HG03571 (cell line): ENCODE measurements around the gene GALC.
"Not testable (repeated sequence)": the region's sequence is repeated elsewhere in the genome, so short reads cannot be mapped to it uniquely, and the experiment has no call there.

ENCODE experiments used
- ATAC-seq: cut with Tn5 transposase; IDR thresholded peaks from one replicate; pipeline ENCODE4 v1.9.1; 2021; ENCODE audit not compliant: unreplicated experiment

GALC gene

GRCh38 chr14:87992718-87993628 is at the start of gene GALC:
Gene GALC (minus strand): TSS chr14:87993182. CDS start chr14:87993164, 18 bp downstream.
- peak; percentile 89 for ATAC-seq

GRCh38 chr14:88040146-88040545 is 47.2 kb upstream of the GALC start:
- ATAC-seq = no peak

- no peak for ATAC-seq
These were observed 46.2 kb upstream of the GALC start for GRCh38 chr14:88039197-88039596.

DNA sequence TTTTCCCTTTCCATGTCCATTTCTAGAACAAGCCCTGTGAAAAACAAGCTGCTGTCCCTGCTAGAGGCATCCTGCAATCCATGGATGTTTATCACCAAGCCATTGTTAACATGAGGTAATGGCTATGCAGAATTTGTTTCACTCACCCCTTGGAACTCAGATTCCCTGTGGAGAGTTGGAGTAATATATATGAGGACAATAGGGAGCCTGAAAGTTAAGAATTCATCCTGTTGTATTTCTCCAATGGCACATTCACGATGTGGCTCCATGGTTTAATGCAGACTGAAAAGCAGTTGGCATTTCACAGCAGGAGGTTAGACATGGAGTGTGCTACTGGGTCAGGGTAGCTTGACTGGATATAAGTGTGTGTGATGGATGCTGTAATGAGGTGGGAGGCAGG is 44.3 kb upstream of the GALC start:
- no peak for ATAC-seq

- ATAC-seq = no peak
These were observed 43.4 kb upstream of the GALC start for GRCh38 chr14:88036422-88036821.

- ATAC-seq = no peak
These were observed 41.1 kb upstream of the GALC start for GRCh38 chr14:88034076-88034475.

DNA sequence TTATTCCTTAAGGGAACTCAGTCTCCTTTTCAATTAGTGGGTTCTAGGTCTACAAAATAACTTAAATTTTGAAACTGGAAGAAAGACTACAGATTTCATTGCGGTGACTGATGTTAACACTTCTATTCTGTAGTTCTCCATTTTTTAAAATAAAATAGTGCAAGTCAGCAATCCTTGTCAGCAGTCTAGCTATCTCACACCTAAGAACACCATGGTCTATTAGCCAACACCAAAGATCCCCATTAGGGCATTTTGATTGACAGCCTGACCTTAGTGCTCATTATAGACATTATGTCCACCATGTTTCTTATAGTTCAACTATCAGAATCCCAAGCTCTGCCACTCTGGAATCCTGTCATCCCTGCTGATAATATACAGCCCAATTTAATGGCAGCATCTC is 39.4 kb upstream of the GALC start:
- ATAC-seq = no peak

DNA sequence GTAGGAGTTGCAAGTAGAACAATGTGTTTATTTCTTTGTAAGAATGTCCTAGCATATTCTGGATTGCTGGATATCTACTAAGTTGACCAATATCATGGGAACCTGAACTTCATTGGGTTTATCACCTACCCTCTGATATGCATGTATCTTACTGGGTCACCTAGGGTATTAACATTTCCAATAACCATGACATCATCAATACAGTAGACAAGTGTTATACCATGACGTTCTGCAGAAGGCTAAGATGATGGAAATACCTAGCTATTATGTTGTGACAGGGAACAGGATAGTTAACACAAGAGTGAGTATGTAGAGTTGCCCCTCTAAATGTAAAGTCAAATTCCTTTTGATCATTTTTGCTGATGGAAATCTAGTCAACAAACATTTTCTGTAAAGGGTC is 37.9 kb upstream of the GALC start:
- no peak for ATAC-seq

- no peak for ATAC-seq
These were observed 37.1 kb upstream of the GALC start for GRCh38 chr14:88030079-88030478.

- ATAC-seq = no peak
These were observed 36.5 kb upstream of the GALC start for GRCh38 chr14:88029500-88029899.

DNA sequence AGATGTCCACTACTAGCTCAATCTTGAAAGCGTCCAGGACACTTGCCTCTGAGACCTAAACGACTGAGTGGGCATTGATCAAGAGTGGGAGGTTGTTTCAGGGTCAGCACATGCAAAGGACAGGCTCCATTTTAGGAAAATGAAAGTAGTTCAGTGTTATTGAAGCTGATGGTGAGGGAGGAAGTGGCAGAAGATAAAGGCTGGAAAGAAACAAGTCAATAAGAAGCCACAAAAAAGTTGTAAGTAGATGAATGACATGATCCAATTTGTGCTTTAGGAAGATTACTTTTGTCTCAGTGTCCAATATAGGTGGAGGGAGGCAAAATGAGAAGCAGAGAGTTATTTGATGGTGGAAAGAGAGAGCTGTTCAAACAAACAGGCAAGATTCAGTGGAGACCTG is 33.9 kb upstream of the GALC start:
- no peak for ATAC-seq

DNA sequence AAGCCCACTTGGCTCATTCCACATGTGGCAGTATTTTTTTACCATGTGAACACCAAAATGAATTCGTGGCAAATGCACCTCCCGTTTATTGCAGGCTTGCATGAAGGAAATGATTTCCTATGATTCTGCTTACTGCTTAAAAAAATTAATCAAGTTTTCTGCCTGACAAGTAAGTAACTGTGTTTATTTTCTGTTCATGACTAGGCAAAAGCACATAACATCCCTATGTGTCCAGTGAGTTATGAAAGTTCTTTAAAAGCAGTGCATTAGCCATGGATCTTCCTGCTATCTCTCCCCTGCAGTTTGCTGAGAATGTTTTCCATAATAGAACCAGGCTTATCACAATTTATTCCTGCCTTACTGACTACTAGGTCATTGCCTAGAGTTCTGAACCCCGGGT is 32.3 kb upstream of the GALC start:
- ATAC-seq = no peak

GRCh38 chr14:88024252-88025086 is 31.5 kb upstream of the GALC start:
- ATAC-seq = not testable (repeated sequence)

- ATAC-seq = no peak
These were observed 30.7 kb upstream of the GALC start for GRCh38 chr14:88023658-88024187.

GRCh38 chr14:88017535-88017934 is 24.6 kb upstream of the GALC start:
- ATAC-seq = no peak

DNA sequence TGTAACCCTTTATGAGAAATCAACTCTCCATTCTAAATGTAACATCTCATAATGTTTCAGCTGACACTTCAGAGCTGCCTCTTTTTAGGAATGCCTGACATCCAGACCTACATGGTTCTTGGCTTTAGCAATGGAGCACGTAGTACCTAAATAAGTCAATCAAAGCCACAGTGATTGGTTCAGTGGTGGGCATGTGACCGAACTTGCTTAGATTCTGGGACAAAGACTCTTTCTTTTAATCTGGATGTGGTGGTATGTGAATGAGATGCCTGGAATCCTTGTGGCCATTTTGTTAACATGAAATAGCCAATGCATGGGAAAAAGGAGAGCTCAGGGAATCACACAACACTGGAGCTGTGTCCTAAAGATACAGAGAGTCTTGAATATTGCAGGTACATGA is 23.8 kb upstream of the GALC start:
- ATAC-seq = no peak

- peak; percentile 94 for ATAC-seq
These were observed 20.9 kb upstream of the GALC start for GRCh38 chr14:88013750-88014349.

- no peak for ATAC-seq
These were observed 19.5 kb upstream of the GALC start for GRCh38 chr14:88012495-88012894.

GRCh38 chr14:88010331-88010730 is 17.3 kb upstream of the GALC start:
- ATAC-seq = no peak

DNA sequence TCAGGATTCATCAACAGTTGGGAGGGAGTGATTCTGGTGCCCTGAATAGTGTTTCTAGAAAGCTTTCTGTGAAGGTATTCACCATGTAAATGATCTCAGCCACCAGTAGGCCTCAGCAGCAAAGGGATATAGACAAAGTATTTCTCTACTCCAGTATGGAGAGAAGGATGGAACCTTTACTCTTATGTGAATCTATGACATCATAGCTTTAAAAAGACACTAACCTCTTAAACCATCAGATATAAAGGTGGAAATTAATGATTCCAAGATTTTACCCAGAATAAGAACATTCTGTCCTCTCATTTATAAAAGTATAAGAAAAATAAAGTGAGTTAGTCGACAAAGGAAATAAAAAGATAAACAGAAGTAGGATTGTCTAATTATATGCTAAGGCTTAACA is 16.5 kb upstream of the GALC start:
- no peak for ATAC-seq

GRCh38 chr14:88008039-88008742 is 15.2 kb upstream of the GALC start:
- no peak for ATAC-seq
